NCI-H510A treated with DMSO at 0.1 percent for 48 hours (cell line): ENCODE measurements around the gene MYO16.
"Not testable (repeated sequence)": the region's sequence is repeated elsewhere in the genome, so short reads cannot be mapped to it uniquely, and the experiment has no call there.

Experiments used
- DNase-seq: peaks from one replicate; lab custom pipeline; 2025; lab: John Stamatoyannopoulos, UW

MYO16 gene

GRCh38 chr13:109074436-109074835 is 445.0 kb downstream of the MYO16 start:
- DNase-seq = no peak

GRCh38 chr13:109074853-109075252 is 445.4 kb downstream of the MYO16 start:
- no peak for DNase-seq

GRCh38 chr13:109087916-109088623 is 458.7 kb downstream of the MYO16 start:
- DNase-seq = no peak

- no peak for DNase-seq
Measured at GRCh38 chr13:109088624-109088917, 459.2 kb downstream of the MYO16 start.

- DNase-seq = no peak
Measured at GRCh38 chr13:109090796-109091195, 461.4 kb downstream of the MYO16 start.

GRCh38 chr13:109091249-109091648 is 461.8 kb downstream of the MYO16 start:
- DNase-seq = no peak

GRCh38 chr13:109092186-109092585 is 462.8 kb downstream of the MYO16 start:
- not testable (repeated sequence) for DNase-seq

- no peak for DNase-seq
Measured at GRCh38 chr13:109093998-109094397, 464.6 kb downstream of the MYO16 start.

- DNase-seq = no peak
Measured at GRCh38 chr13:109095126-109095525, 465.7 kb downstream of the MYO16 start.

GRCh38 chr13:109096101-109096500 is 466.7 kb downstream of the MYO16 start:
- no peak for DNase-seq

GRCh38 chr13:109100705-109101304 is 471.4 kb downstream of the MYO16 start:
- DNase-seq = no peak

- DNase-seq = no peak
Measured at GRCh38 chr13:109101550-109102144, 472.2 kb downstream of the MYO16 start.

GRCh38 chr13:109105899-109106298 is 476.5 kb downstream of the MYO16 start:
- DNase-seq = no peak

GRCh38 chr13:109110159-109110558 is 480.7 kb downstream of the MYO16 start:
- no peak for DNase-seq

GRCh38 chr13:109111141-109111540 is 481.7 kb downstream of the MYO16 start:
- DNase-seq = no peak

- DNase-seq = no peak
Measured at GRCh38 chr13:109113427-109113826, 484.0 kb downstream of the MYO16 start.

- no peak for DNase-seq
Measured at GRCh38 chr13:109114162-109114561, 484.8 kb downstream of the MYO16 start.

GRCh38 chr13:109114991-109115390 is 485.6 kb downstream of the MYO16 start:
- no peak for DNase-seq

- no peak for DNase-seq
Measured at GRCh38 chr13:109118521-109118920, 489.1 kb downstream of the MYO16 start.

- DNase-seq = no peak
Measured at GRCh38 chr13:109119896-109120295, 490.5 kb downstream of the MYO16 start.

- no peak for DNase-seq
Measured at GRCh38 chr13:109121826-109122225, 492.4 kb downstream of the MYO16 start.

- DNase-seq = no peak
Measured at GRCh38 chr13:109123971-109124370, 494.6 kb downstream of the MYO16 start.

GRCh38 chr13:109126178-109126577 is 496.8 kb downstream of the MYO16 start:
- DNase-seq = no peak
